Lower lobe of right lung (tissue), 2 donors: Measurements from ENCODE around the gene PSMC2. TPM values are rescaled to one million over a fixed set of nuclear protein-coding genes. Genes with fewer than 3 reads are reported as not detected.

ENCODE experiments used
- ATAC-seq, 2 donors: fragments of 200-7000 bp; cut with Tn5 transposase; one replicate each; pipeline ENCODE4 v1.9.1; 2020 to 2022; ENCODE audit warnings: mild to moderate bottlenecking in 2 of 2, moderate library complexity in 2 of 2
- DNase-seq: peaks from one replicate; pipeline ENCODE4 v3.0.0-alpha.2; 2020
- H3K27ac ChIP-seq: fragments of 200-600 bp; one replicate; pipeline ENCODE4 v1.8.0; 2022
- H3K27me3 ChIP-seq: fragments of 200-600 bp; one replicate; pipeline ENCODE4 v1.8.0; 2022; ENCODE audit warnings: low read depth
- H3K36me3 ChIP-seq: fragments of 200-600 bp; one replicate; pipeline ENCODE4 v1.8.0; 2022; ENCODE audit warnings: mild to moderate bottlenecking
- H3K4me1 ChIP-seq: fragments of 200-600 bp; one replicate; pipeline ENCODE4 v1.8.0; 2022
- H3K4me3 ChIP-seq: fragments of 200-600 bp; one replicate; pipeline ENCODE4 v1.8.0; 2022; ENCODE audit warnings: mild to moderate bottlenecking
- H3K9me3 ChIP-seq: fragments of 200-600 bp; one replicate; pipeline ENCODE4 v1.8.0; 2022
- CTCF ChIP-seq: fragments of 200-600 bp; IDR thresholded peaks from one replicate; pipeline ENCODE4 v1.8.0; 2022; ENCODE audit warnings: antibody characterized with exemption, mild to moderate bottlenecking
- intact Hi-C: fragments of 100-400 bp; cut with DNase I; formaldehyde crosslinking; loops from one replicate; pipeline ENCODE4 v1.11.0; 2022
- total RNA-seq: library from RNA; stranded (reverse); fragmentation: NEBNext Ultra II Directional; extraction: Animal tissue kit (Norgen Biotek cat#: 25700); gene quantifications from one replicate; pipeline ENCODE4 v1.2.1, GENCODE V29; 2021
- donor health status: DM: no; HTN: yes; CAD: no; lungs with severe emphysema.

Gene PSMC2
- total RNA-seq, 1 donor from 2014 or later = 89.4 TPM

DNA sequence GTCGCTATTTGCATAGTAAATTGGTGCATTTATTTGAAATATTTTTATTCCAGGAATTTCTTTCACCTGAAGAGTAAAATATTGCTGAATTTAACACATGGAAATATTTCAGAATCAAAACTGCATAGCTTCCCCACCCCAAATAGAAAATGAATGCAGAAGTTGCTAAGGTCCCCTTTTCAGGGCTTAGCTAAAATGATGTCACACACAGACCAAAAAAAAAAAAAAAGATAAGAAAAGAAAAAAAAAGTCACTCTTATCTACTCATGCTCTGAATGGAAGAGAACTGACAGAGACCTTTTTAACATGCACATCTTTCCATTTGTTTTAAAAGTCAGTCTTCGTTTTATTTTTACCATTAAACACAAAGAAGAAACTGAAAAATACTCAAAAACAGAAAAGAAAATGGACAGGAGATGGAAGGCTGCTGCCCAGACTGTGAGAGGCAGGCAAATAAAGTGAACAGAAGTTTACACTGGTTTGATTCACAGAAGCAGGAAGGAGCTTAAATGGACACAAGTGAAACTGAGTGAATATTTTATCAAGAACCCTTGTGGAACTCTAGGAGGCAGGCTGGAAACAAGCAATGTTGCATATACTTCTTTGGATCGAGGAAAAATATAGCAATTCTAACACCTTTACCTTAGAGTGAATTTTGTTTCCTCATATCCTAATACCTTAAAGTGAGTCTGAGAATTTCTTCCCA, 32.0 kb downstream of the PSMC2 start:
- no peaks in the 10 kb centered on the region for H3K36me3 ChIP-seq
- DNase-seq (no peak), ATAC-seq (no peak)
- no peaks in the 10 kb centered on the region for H3K9me3 ChIP-seq
- no peak overlapping the region for H3K27ac ChIP-seq
- intact Hi-C loops = no loop called here
- no peak overlapping the region for H3K4me3 ChIP-seq
- no peaks in the 10 kb centered on the region for H3K27me3 ChIP-seq
- TF ChIP-seq CTCF = no peak
- H3K4me1 ChIP-seq = no peaks in the 10 kb centered on the region

DNA sequence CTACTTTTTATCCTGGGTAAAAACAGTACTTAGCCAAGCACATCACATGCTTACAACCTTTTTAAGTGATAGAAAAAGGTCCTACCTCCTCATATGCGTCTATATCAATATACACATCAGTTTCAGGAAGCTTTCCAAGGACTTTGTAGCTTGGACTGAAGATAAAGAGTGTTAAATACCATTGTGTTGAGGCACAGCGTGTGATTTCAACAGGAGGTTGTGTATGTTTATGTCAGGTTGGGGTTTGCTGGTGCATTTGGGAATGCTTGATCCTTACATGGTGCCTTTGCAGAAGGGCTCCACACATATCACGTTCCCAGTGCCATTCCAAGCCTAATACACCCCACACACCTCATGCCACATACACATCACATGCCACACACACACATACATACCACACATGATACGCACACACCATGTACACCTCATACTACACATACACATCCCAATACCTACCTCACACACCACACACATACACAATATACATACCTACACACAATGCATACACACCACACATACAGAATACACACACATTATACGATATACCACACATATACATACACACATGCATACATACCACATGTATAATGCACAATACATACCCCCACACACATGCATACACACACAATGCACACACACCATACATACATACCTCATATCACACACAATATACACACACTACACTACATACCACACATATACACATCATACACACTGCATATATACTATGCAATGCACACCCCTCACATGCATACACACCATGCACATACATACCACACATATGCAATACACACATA, 33.1 kb downstream of the PSMC2 start:
- Histone ChIP-seq H3K4me3 (no peak overlapping the region), H3K9me3 (no peaks in the 10 kb centered on the region), H3K36me3 (no peaks in the 10 kb centered on the region), H3K27ac (no peak overlapping the region), H3K27me3 (no peaks in the 10 kb centered on the region), H3K4me1 (no peaks in the 10 kb centered on the region)
- DNase-seq (no peak), ATAC-seq (peak in 1 of 2 donors; percentile 19)
- TF ChIP-seq CTCF = no peak
- intact Hi-C loops = no loop called here

- DNase-seq = no peak
- H3K9me3 ChIP-seq = no peaks in the 10 kb centered on the region
- H3K27ac ChIP-seq = no peak overlapping the region
- TF ChIP-seq CTCF = no peak
- intact Hi-C loops = no loop called here
- H3K4me1 ChIP-seq = no peaks in the 10 kb centered on the region
- H3K4me3 ChIP-seq = no peak overlapping the region
- H3K36me3 ChIP-seq = no peaks in the 10 kb centered on the region
- peak in 1 of 2 donors; percentile 25 for ATAC-seq
- no peaks in the 10 kb centered on the region for H3K27me3 ChIP-seq
Observed at GRCh38 chr7:103381280-103382031, 34.0 kb downstream of the PSMC2 start.

DNA sequence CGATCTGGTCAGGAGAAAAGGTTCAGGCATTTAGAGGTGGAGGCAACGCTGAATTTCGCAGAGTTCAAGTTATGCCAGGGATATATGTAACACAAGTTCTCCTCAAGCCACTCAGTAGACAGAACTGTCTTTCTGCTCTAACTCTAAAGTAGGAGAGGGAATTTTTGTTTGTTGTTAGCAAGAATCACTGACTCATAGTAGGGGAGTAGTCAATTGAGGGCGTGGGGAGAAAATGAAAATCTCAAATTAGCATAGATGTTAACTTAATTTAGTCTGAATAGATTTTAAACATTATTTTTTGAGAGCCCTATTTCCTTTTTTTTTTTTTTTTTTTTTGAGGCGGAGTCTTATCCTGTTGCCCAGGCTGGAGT, 34.6 kb downstream of the PSMC2 start:
- DNase-seq = no peak
- no peak for ATAC-seq
- Histone ChIP-seq H3K9me3 (no peaks in the 10 kb centered on the region), H3K27ac (no peak overlapping the region), H3K4me1 (no peaks in the 10 kb centered on the region), H3K27me3 (no peaks in the 10 kb centered on the region), H3K36me3 (no peaks in the 10 kb centered on the region), H3K4me3 (no peak overlapping the region)
- TF ChIP-seq CTCF = no peak
- intact Hi-C loops = no loop called here

DNA sequence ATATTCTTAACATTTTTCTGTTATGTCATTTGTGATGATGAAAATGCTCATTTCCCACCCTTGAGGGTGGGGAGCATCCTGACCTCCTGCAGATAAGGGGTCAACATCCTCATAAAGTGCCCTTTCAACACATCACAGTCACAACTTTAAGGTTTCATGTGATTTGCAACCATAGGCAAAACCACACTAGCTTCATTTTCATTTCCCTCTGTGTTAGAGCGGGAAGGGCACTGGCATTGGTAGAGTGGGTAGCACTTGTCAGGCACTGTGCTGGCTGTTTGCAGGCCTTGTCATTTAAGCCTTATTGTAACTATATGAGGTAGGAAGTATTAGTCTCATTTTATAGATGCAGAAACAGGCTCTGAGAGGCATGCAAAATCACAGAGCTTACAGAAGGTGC, 39.8 kb downstream of the PSMC2 start:
- no peaks in the 10 kb centered on the region for H3K9me3 ChIP-seq
- DNase-seq (no peak), ATAC-seq (no peak)
- TF ChIP-seq CTCF = no peak
- intact Hi-C loops = no loop called here
- H3K4me3 ChIP-seq = no peak overlapping the region
- H3K27me3 ChIP-seq = no peaks in the 10 kb centered on the region
- no peaks in the 10 kb centered on the region for H3K36me3 ChIP-seq
- H3K27ac ChIP-seq = no peak overlapping the region
- H3K4me1 ChIP-seq = no peaks in the 10 kb centered on the region
